Left kidney (tissue), 2 donors: ENCODE measurements around the gene PCBD2. TPM values are rescaled to one million over a fixed set of nuclear protein-coding genes. Genes with fewer than 3 reads are reported as not detected.
"Not testable (repeated sequence)": the region's sequence is repeated elsewhere in the genome, so short reads cannot be mapped to it uniquely, and the experiment has no call there.

ENCODE experiments used
- DNase-seq: peaks from one replicate; pipeline ENCODE4 v3.0.0-alpha.2; 2013
- polyA plus RNA-seq: library from polyadenylated mRNA; unstranded; fragments of 120-200 nt; gene quantifications from one replicate; pipeline ENCODE4 v1.2.1, GENCODE V29; 2013; ENCODE audit not compliant: insufficient read length

The PCBD2 gene
- polyA plus RNA-seq, 1 donor: 17.1 TPM

- no peak for DNase-seq
Measured at GRCh38 chr5:134957920-134958608, 53.1 kb downstream of the PCBD2 start.

- no peak for DNase-seq
Measured at GRCh38 chr5:134958755-134959154, 53.8 kb downstream of the PCBD2 start.

GRCh38 chr5:134963098-134963497, 58.2 kb downstream of the PCBD2 start:
- no peak for DNase-seq

GRCh38 chr5:134964359-134965270, 59.7 kb downstream of the PCBD2 start:
- DNase-seq: no peak

GRCh38 chr5:134965271-134965825, 60.4 kb downstream of the PCBD2 start:
- no peak for DNase-seq

- no peak for DNase-seq
Measured at GRCh38 chr5:134967607-134968006, 62.7 kb downstream of the PCBD2 start, which contains the start of gene CATSPER3. Gene CATSPER3, plus strand, starts transcription at chr5:134967907. Its CDS starts 85 bp downstream, at chr5:134967992.

GRCh38 chr5:134968055-134968454, 63.1 kb downstream of the PCBD2 start:
- no peak for DNase-seq

- DNase-seq: no peak
Measured at GRCh38 chr5:134969166-134969565, 64.2 kb downstream of the PCBD2 start.

GRCh38 chr5:134975078-134975715, 70.3 kb downstream of the PCBD2 start:
- no peak for DNase-seq

GRCh38 chr5:134975843-134976242, 70.9 kb downstream of the PCBD2 start:
- DNase-seq: no peak

GRCh38 chr5:134976841-134977240, 71.9 kb downstream of the PCBD2 start:
- no peak for DNase-seq

GRCh38 chr5:134979416-134979815, 74.5 kb downstream of the PCBD2 start:
- DNase-seq: no peak

GRCh38 chr5:134982230-134982629, 77.3 kb downstream of the PCBD2 start:
- DNase-seq: no peak

GRCh38 chr5:134989266-134989830, 84.4 kb downstream of the PCBD2 start:
- no peak for DNase-seq

- DNase-seq: not testable (repeated sequence)
Measured at GRCh38 chr5:134990183-134990582, 85.3 kb downstream of the PCBD2 start.

- no peak for DNase-seq
Measured at GRCh38 chr5:134992148-134992547, 87.2 kb downstream of the PCBD2 start.

GRCh38 chr5:134993161-134993560, 88.2 kb downstream of the PCBD2 start:
- no peak for DNase-seq

- no peak for DNase-seq
Measured at GRCh38 chr5:134994560-134995156, 89.7 kb downstream of the PCBD2 start.

GRCh38 chr5:134995850-134996402, 91.0 kb downstream of the PCBD2 start:
- no peak for DNase-seq

- DNase-seq: no peak
Measured at GRCh38 chr5:134997015-134997414, 92.1 kb downstream of the PCBD2 start.

GRCh38 chr5:134998068-134998467, 93.1 kb downstream of the PCBD2 start:
- not testable (repeated sequence) for DNase-seq
